ENCODE results near the gene SYMPK. TPM values are rescaled to one million over a fixed set of nuclear protein-coding genes. Genes with fewer than 3 reads are reported as not detected.

Gene SYMPK
- total and polyA plus RNA-seq, 10 donors, result 56.3 to 148 (median 75.9) TPM

DNA sequence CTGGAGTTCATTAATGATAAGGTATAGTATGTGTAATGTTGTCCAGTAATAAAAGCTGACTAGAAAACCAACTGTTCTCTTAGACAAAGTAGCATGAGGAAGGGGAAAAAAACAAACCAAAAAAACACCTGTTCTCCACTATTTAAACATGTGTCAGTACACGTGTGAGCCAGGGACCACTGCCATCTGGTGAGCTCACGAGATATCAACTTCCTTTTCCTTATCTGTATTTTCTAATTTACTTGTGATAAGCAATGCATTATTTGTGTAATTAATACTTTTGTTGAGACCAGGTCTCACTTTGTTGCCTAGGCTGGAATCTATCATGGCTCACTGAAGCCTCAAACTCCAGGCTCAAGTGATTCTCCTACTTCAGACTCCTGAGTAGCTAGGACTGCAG is 89.6 kb downstream of the SYMPK start:
- no peak for DNase-seq

DNA sequence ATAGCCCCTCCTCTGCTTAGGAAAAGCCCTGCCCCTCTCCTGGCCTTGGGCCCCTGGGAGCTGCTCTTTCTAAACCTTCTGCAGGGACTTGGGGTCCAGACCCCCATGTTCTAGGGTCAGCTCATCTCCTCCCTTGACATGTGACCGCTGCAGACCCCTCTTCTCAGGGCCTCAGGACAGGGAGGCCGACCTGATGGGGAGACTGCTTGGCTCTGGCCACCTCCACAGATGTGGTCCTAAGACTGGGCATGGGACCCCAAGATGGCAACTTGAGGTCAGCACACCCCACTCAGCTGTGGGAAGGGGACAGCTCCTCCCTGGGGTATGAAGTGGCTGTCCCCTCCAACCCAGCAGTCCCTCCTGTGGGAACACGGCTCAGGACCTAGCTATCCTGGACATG is 90.0 kb downstream of the SYMPK start:
- peaks cover 0 to 67% (median 4%) of the 10 kb centered on the region in 7 donors for H3K27me3 ChIP-seq (replicated peaks in 1 of 7)
- TF ChIP-seq POLR2A (IDR thresholded peaks at IDR 0.05) (no peak), POLR2AphosphoS5 (IDR thresholded peaks at IDR 0.05) (no peak), CTCF (IDR thresholded peaks at IDR 0.05 in 8 of 11, conservative IDR thresholded peaks at IDR 0.05 in 3 of 11) (no peak)
- DNase-seq, result no peak
- 91 to 100% (median 96%) methylated on average over 3 of the region's 3 CpGs for WGBS, 5 donors
- H3K4me3 ChIP-seq, result no peak overlapping the region
- H3K9me3 ChIP-seq, result no peaks in the 10 kb centered on the region
- H3K36me3 ChIP-seq, result peaks cover 0 to 34% (median 15%) of the 10 kb centered on the region in 6 donors
- peaks cover 2 to 37% (median 27%) of the 10 kb centered on the region in 6 donors for H3K4me1 ChIP-seq
- intact Hi-C loops (cut with DNase I; ENCODE audit: low total_unique reads), result no loop called here
- no peak overlapping the region for H3K27ac ChIP-seq

More for the DNA sequence above, 89.6 kb downstream of the SYMPK start:
- H3K27me3 ChIP-seq (replicated peaks in 1 of 7), result peaks cover 0 to 67% (median 0%) of the 10 kb centered on the region in 7 donors
- H3K27ac ChIP-seq, result no peak overlapping the region
- peaks cover 0 to 34% (median 23%) of the 10 kb centered on the region in 6 donors for H3K4me1 ChIP-seq
- intact Hi-C loops (cut with DNase I; ENCODE audit: low total_unique reads), result no loop called here
- TF ChIP-seq POLR2AphosphoS5 (IDR thresholded peaks at IDR 0.05) (no peak), POLR2A (IDR thresholded peaks at IDR 0.05) (no peak), CTCF (IDR thresholded peaks at IDR 0.05 in 8 of 11, conservative IDR thresholded peaks at IDR 0.05 in 3 of 11) (no peak)
- no peaks in the 10 kb centered on the region for H3K9me3 ChIP-seq
- H3K36me3 ChIP-seq, result peaks cover 0 to 38% (median 19%) of the 10 kb centered on the region in 6 donors
- WGBS, 5 donors, result 13 to 20% (median 19%) methylated on average over 2 of the region's 2 CpGs
- no peak overlapping the region for H3K4me3 ChIP-seq

DNA sequence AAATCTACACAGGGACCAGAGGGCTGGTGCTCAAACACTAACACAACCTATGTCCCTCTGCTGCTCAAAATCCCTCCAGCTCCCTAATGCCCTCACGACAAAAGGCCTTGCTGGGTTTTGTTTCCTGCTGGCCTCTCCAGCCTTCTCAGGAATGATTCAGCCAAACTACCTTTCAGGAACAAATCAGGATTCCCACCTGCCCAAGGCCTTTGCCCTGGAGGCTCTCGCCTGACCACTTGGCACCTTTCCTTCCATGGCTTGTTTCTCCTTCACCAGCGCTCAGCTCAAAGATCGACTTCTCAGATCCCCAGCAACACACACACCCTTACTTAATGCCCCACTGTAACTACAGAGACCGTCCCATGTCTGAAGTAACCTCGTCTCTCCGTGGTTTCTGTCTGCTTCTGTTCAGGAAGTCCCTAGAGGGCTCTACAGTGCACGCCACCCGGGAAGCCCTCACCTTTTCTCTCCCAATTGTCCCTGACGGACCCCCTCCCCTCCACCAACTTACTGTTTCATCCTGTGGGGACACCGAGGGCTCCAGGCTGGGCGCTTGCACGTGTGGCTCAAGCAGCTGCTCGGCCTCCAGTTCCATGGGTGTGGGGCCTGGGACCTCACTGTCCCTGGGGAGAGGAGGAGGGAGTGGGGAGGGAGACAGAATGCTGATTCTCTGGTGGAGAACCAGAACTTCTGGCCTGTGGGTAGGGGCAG is 90.7 kb downstream of the SYMPK start:
- 64 to 76% (median 69%) methylated on average over 14 of the region's 14 CpGs for WGBS, 5 donors
- Histone ChIP-seq H3K9me3 (no peaks in the 10 kb centered on the region), H3K36me3 (peaks cover 0 to 27% (median 9%) of the 10 kb centered on the region in 6 donors), H3K4me1 (peaks cover 3 to 43% (median 32%) of the 10 kb centered on the region in 6 donors), H3K4me3 (no peak overlapping the region), H3K27ac (no peak overlapping the region), H3K27me3 (replicated peaks in 1 of 7) (peaks cover 0 to 67% (median 10%) of the 10 kb centered on the region in 7 donors)
- DNase-seq, result no peak
- intact Hi-C loops (cut with DNase I; ENCODE audit: low total_unique reads), result no loop called here
- TF ChIP-seq POLR2AphosphoS5 (IDR thresholded peaks at IDR 0.05) (peak in 1 of 3 donors; percentile 21), POLR2A (IDR thresholded peaks at IDR 0.05) (no peak), CTCF (IDR thresholded peaks at IDR 0.05 in 8 of 11, conservative IDR thresholded peaks at IDR 0.05 in 3 of 11) (no peak)

GRCh38 chr19:45771311-45771933 is 91.5 kb downstream of the SYMPK start:
- Histone ChIP-seq H3K9me3 (no peaks in the 10 kb centered on the region), H3K4me1 (peaks cover 3 to 52% (median 37%) of the 10 kb centered on the region in 6 donors), H3K27ac (peak overlapping the region in 5 of 8 donors; percentile 88 to 90 (median 89)), H3K4me3 (peak overlapping the region in 2 of 8 donors; percentile 82 to 86), H3K36me3 (peaks cover 0 to 19% (median under 1%) of the 10 kb centered on the region in 6 donors), H3K27me3 (replicated peaks in 1 of 7) (peaks cover 0 to 67% (median 11%) of the 10 kb centered on the region in 7 donors)
- WGBS, 5 donors, result 86 to 93% (median 90%) methylated on average over 42 to 46 of the region's 46 CpGs
- DNase-seq, result no peak
- intact Hi-C loops (cut with DNase I; ENCODE audit: low total_unique reads), result no loop called here
- no peak for TF ChIP-seq CTCF (IDR thresholded peaks at IDR 0.05 in 8 of 11, conservative IDR thresholded peaks at IDR 0.05 in 3 of 11)
- peak in 2 of 3 donors; percentile 7 to 51 for TF ChIP-seq POLR2AphosphoS5 (IDR thresholded peaks at IDR 0.05)

Data from spleen (tissue), 11 donors.